H1 (cell line): Measurements from ENCODE around the gene MICALL2.

ENCODE experiments used
- CBX5 ChIP-seq: fragments of 300-800, 300-1000 bp; sonication (generic); IDR thresholded peaks from 2 replicates; pipeline ENCODE4 v1.7.1; 2016; ENCODE audit warnings: antibody characterized with exemption, low read length, low read depth
- CEBPB ChIP-seq: IDR thresholded peaks from 2 replicates; pipeline ENCODE4 v1.6.1; 2012; ENCODE audit warnings: low read depth, low read length
- KDM1A ChIP-seq: fragments of 200-600, 300-600 bp; sonication (generic); IDR thresholded peaks from 2 replicates; pipeline ENCODE4 v1.7.1; 2016; ENCODE audit warnings: mild to moderate bottlenecking, low read length, borderline replicate concordance
- SP2 ChIP-seq: IDR thresholded peaks from 2 replicates; pipeline ENCODE4 v1.6.1; 2012; ENCODE audit warnings: mild to moderate bottlenecking, low read length, inconsistent platforms

GRCh38 chr7:1454542-1454941 is 4.7 kb downstream of the MICALL2 start:
- TF ChIP-seq KDM1A, result no peak
- TF ChIP-seq SP2, result no peak
- no peak for TF ChIP-seq CBX5
- TF ChIP-seq CEBPB, result no peak
